ENCODE measurements around the gene SSTR5.

SSTR5 gene

GRCh38 chr16:1047801-1048200, 24.7 kb upstream of the SSTR5 start:
- Mint-ChIP-seq H3K9me3 (no peaks in the 10 kb centered on the region), H3K27me3 (no peaks in the 10 kb centered on the region), H3K36me3 (no peaks in the 10 kb centered on the region), H3K27ac (no peak overlapping the region), H3K4me1 (no peaks in the 10 kb centered on the region), H3K4me3 (no peak overlapping the region)

- Mint-ChIP-seq H3K36me3 (no peaks in the 10 kb centered on the region), H3K9me3 (no peaks in the 10 kb centered on the region), H3K27ac (no peak overlapping the region), H3K27me3 (no peaks in the 10 kb centered on the region), H3K4me1 (no peaks in the 10 kb centered on the region), H3K4me3 (no peak overlapping the region)
These were observed 24.0 kb upstream of the SSTR5 start for GRCh38 chr16:1048442-1049112.

- Mint-ChIP-seq H3K4me1 (no peaks in the 10 kb centered on the region), H3K9me3 (no peaks in the 10 kb centered on the region), H3K27ac (no peak overlapping the region), H3K27me3 (no peaks in the 10 kb centered on the region), H3K4me3 (no peak overlapping the region), H3K36me3 (no peaks in the 10 kb centered on the region)
These were observed 23.2 kb upstream of the SSTR5 start for GRCh38 chr16:1049113-1049975.

GRCh38 chr16:1049976-1050247, 22.6 kb upstream of the SSTR5 start:
- no peak overlapping the region for H3K4me3 Mint-ChIP-seq
- no peak overlapping the region for H3K27ac Mint-ChIP-seq
- H3K27me3 Mint-ChIP-seq: no peaks in the 10 kb centered on the region
- no peaks in the 10 kb centered on the region for H3K36me3 Mint-ChIP-seq
- H3K9me3 Mint-ChIP-seq: no peaks in the 10 kb centered on the region
- H3K4me1 Mint-ChIP-seq: no peaks in the 10 kb centered on the region

- Mint-ChIP-seq H3K9me3 (no peaks in the 10 kb centered on the region), H3K4me1 (no peaks in the 10 kb centered on the region), H3K27me3 (no peaks in the 10 kb centered on the region), H3K36me3 (no peaks in the 10 kb centered on the region), H3K4me3 (no peak overlapping the region), H3K27ac (no peak overlapping the region)
These were observed 22.0 kb upstream of the SSTR5 start for GRCh38 chr16:1050516-1050915.

- Mint-ChIP-seq H3K9me3 (no peaks in the 10 kb centered on the region), H3K27ac (no peak overlapping the region), H3K36me3 (no peaks in the 10 kb centered on the region), H3K27me3 (no peaks in the 10 kb centered on the region), H3K4me1 (no peaks in the 10 kb centered on the region), H3K4me3 (no peak overlapping the region)
These were observed 21.6 kb upstream of the SSTR5 start for GRCh38 chr16:1050921-1051320.

- Mint-ChIP-seq H3K27ac (no peak overlapping the region), H3K36me3 (no peaks in the 10 kb centered on the region), H3K27me3 (no peaks in the 10 kb centered on the region), H3K4me1 (no peaks in the 10 kb centered on the region), H3K4me3 (no peak overlapping the region), H3K9me3 (no peaks in the 10 kb centered on the region)
These were observed 21.1 kb upstream of the SSTR5 start for GRCh38 chr16:1051446-1051845.

- Mint-ChIP-seq H3K4me1 (no peaks in the 10 kb centered on the region), H3K4me3 (no peak overlapping the region), H3K36me3 (no peaks in the 10 kb centered on the region), H3K27me3 (no peaks in the 10 kb centered on the region), H3K27ac (no peak overlapping the region), H3K9me3 (no peaks in the 10 kb centered on the region)
These were observed 19.8 kb upstream of the SSTR5 start for GRCh38 chr16:1052721-1053120.

GRCh38 chr16:1053121-1053521, 19.4 kb upstream of the SSTR5 start:
- no peaks in the 10 kb centered on the region for H3K27me3 Mint-ChIP-seq
- no peaks in the 10 kb centered on the region for H3K9me3 Mint-ChIP-seq
- no peak overlapping the region for H3K4me3 Mint-ChIP-seq
- no peak overlapping the region for H3K27ac Mint-ChIP-seq
- H3K4me1 Mint-ChIP-seq: no peaks in the 10 kb centered on the region
- H3K36me3 Mint-ChIP-seq: no peaks in the 10 kb centered on the region

GRCh38 chr16:1053700-1054368, 18.7 kb upstream of the SSTR5 start:
- Mint-ChIP-seq H3K27ac (no peak overlapping the region), H3K4me3 (no peak overlapping the region), H3K36me3 (no peaks in the 10 kb centered on the region), H3K27me3 (no peaks in the 10 kb centered on the region), H3K4me1 (no peaks in the 10 kb centered on the region), H3K9me3 (no peaks in the 10 kb centered on the region)

- Mint-ChIP-seq H3K4me3 (no peak overlapping the region), H3K36me3 (peaks cover 3% of the 10 kb centered on the region), H3K27ac (no peak overlapping the region), H3K9me3 (no peaks in the 10 kb centered on the region), H3K4me1 (no peaks in the 10 kb centered on the region), H3K27me3 (peaks cover 2% of the 10 kb centered on the region)
These were observed 17.6 kb upstream of the SSTR5 start for GRCh38 chr16:1054660-1055556.

GRCh38 chr16:1055557-1055924, 17.0 kb upstream of the SSTR5 start:
- Mint-ChIP-seq H3K4me3 (no peak overlapping the region), H3K9me3 (no peaks in the 10 kb centered on the region), H3K4me1 (no peaks in the 10 kb centered on the region), H3K27me3 (peaks cover 2% of the 10 kb centered on the region), H3K27ac (no peak overlapping the region), H3K36me3 (peaks cover 3% of the 10 kb centered on the region)

- Mint-ChIP-seq H3K9me3 (no peaks in the 10 kb centered on the region), H3K4me1 (no peaks in the 10 kb centered on the region), H3K27me3 (peaks cover 2% of the 10 kb centered on the region), H3K36me3 (peaks cover 3% of the 10 kb centered on the region), H3K4me3 (no peak overlapping the region), H3K27ac (no peak overlapping the region)
These were observed 16.4 kb upstream of the SSTR5 start for GRCh38 chr16:1056196-1056595.

GRCh38 chr16:1057252-1057932, 15.2 kb upstream of the SSTR5 start:
- no peak overlapping the region for H3K4me3 Mint-ChIP-seq
- no peaks in the 10 kb centered on the region for H3K4me1 Mint-ChIP-seq

GRCh38 chr16:1058216-1058615, 14.3 kb upstream of the SSTR5 start:
- Mint-ChIP-seq H3K4me3 (no peak overlapping the region), H3K9me3 (no peaks in the 10 kb centered on the region), H3K36me3 (peaks cover 3% of the 10 kb centered on the region), H3K4me1 (no peaks in the 10 kb centered on the region), H3K27ac (no peak overlapping the region), H3K27me3 (peaks cover 3% of the 10 kb centered on the region)

More at GRCh38 chr16:1057252-1057932, 15.2 kb upstream of the SSTR5 start:
- Mint-ChIP-seq H3K27ac (no peak overlapping the region), H3K27me3 (peaks cover 3% of the 10 kb centered on the region), H3K9me3 (no peaks in the 10 kb centered on the region), H3K36me3 (peaks cover 3% of the 10 kb centered on the region)
